Brain pericyte (primary cell): ENCODE data around the gene TAS1R1.
"Not testable (repeated sequence)": the region's sequence is repeated elsewhere in the genome, so short reads cannot be mapped to it uniquely, and the experiment has no call there.

Experiments used
- DNase-seq: peaks from one replicate; pipeline ENCODE4 v3.0.0-alpha.2; 2012; ENCODE audit warnings: low read depth, low spot score

Gene TAS1R1

DNA sequence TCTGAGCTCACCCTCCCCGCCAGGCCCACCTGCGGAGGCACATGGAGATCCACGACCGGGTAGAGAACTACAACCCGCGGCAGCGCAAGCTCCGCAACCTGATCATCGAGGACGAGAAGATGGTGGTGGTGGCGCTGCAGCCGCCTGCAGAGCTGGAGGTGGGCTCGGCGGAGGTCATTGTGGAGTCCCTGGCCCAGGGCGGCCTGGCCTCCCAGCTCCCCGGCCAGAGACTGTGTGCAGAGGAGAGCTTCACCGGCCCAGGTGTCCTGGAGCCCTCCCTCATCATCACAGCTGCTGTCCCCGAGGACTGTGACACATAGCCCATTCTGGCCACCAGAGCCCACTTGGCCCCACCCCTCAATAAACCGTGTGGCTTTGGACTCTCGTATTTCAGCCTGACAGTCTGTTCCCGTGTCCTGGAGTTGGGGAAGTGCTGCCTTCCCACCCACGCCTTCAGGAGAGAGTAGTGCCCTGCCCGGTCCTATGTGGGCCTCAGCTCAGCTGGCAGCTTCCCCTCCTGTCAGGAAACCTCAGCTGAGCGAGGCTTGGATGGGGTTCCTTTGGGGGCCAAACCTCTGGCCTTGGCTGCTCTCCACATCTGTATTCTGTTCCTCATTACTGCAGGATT lies 33.9 kb downstream of the TAS1R1 start:
- DNase-seq = no peak

DNA sequence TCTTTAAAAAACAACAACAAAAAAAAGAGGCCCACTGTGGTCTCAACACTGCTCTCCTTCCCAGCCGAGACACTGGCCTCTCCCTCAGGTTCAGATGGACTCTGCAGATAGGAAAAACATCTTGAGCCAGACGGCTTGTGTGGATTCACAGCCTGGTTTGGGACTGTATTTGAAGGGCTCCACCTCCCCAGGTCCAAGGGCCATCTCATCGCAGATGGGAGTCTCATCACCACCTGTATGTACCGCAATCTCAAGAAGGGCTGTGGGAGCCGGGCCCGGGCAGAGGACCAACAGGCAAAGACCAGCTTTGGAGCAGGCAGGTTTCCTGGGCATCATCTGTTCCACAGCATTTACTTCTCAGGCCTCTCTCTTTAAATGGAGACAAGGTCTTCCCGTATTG lies 34.9 kb downstream of the TAS1R1 start:
- no peak for DNase-seq

DNA sequence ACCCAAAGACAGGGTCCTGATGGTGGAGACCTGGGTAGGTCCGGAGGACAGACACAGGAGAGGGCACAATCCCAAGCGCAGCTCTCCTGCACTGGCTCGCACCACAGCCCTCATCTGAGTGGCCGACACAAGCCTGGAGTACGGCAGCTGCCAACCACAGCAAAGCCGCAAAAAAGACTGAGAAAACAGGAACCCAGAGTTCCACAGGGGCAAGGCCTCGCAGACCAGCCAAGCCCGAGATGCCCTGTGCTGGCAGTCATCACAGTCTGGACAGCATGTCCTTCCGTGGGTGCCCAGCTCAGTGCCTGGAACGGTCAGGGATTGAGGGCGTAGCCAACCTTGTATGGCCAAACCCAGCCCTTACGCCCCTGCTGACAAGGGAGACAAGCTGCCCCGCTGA lies 36.1 kb downstream of the TAS1R1 start:
- no peak for DNase-seq

DNA sequence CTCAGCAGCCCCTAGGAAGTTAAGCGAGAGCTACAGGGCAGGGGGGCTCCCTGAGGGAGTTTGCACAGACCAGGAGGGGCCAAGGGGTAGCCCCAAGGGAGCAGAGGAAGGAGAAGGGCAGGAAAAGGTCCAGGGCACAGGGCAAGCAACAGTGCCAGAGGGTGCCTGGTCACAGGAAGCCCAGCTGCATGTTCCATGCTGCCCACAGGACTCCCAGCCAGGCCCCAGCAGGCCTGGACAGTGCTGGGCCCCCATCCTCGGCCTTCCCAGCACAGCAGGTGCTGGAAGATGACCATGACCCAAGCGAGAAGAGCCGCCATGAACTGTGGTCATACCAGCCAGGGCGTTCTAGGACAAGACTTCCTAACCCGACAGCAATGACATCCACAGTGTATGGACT lies 36.5 kb downstream of the TAS1R1 start:
- DNase-seq = no peak

DNA sequence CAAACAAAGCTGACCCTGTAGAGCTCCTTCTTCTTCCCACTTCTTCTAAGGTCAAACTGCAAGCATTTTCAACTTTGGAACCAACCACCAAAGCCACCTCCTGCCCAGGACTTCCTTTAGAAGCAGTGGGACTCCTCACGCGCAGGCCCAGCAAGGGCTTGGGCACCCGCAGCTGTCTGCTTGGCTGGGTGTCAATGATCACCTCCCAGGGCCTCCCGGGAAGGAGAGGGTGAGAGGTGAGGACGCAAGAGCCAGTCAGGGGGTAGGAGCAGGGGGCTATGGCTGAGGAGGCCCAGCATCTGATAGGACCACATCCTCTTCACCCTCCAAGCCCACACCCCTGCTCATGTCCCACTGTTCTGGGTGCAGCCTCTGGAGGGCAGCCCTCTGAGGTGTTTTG lies 37.3 kb downstream of the TAS1R1 start:
- DNase-seq = no peak

DNA sequence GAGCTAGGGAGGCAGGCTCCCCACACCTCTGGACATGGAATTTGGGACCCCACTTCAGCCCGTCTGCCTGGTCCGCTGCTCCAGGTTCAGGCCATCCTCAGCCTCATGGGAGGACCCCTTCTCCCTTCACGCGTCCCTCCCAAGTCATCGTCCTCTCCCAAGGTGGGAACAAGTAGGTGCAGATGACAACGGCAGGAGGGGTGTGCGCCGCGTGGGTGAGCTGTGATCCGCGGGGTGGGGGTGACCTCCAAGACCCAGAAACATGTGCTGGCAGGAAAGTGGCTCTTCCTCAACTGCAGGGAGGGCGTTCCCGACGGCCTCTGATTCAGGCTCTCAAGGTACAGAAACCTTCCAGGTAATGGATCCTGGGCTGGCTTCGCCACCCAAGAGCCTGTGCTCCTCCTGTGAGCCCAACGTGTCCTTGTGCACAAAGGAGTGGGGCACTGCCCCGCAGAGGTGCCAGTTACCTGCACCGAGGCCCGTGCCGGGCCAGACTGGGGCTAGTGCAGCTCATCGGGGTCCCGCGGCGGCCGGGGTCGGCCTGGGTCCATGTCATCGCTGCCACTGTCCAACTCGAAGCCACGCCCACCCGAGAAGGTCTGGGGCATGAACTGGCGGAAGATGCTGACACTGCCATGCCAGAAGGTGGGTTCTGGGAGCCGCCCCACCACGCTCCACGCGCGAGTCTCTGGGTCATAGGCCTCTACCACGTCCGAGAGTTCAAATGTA lies 37.9 kb downstream of the TAS1R1 start:
- DNase-seq = no peak

DNA sequence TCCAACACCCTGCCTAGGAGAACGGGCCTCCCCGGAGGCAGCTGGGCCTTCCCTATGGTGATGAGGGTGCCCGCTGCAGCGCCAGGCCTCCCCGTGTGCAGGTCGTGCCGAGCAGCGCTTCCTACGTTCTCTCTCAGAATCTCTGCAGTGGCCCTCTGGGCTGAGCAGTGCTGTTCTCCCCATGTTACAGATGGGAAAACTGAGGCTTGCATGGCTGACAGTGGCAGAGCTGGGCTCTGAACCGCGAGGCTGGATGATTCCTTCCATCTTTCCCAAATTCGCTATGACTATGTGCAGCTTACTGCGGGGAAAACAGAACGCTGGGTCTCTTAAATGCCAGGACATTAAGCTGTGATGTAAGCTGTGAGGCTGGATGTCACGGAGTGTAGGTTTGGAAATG lies 38.7 kb downstream of the TAS1R1 start:
- DNase-seq = no peak

DNA sequence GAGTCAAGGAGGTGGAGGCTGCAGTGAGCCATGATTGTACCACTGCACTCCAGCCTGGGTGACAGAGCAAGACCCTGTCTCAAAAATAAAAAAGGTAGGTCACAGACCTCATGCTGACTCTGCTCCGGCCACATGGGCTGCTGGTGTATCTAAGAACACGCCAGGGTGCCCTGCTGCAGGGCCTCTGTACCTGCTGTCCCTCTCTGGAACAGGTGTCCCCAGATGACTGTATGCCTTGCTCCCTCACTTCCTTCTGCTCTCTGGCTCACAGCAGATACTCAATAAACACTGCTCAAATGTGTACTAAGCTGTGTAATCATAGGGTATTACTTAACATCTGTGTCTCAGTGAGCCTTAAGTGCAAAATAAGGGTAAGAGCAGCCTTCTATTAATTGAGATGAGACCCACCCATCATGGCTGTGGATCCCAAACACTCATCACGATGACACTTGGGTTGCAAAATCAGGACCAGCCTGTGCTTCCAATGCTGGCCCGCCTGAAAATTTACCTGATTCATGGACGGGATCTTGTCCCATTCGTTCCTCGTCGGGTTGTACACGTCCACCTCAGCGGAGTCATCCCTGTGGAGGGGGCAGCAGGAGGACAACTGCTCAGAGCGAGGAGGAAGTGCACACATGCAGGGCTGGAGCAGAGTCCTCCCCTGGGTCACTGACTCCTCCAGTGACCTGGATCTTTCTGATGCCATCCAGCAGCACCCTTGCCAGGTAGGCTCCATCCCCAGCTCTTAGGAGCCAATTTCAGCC lies 40.1 kb downstream of the TAS1R1 start:
- no peak for DNase-seq

DNA sequence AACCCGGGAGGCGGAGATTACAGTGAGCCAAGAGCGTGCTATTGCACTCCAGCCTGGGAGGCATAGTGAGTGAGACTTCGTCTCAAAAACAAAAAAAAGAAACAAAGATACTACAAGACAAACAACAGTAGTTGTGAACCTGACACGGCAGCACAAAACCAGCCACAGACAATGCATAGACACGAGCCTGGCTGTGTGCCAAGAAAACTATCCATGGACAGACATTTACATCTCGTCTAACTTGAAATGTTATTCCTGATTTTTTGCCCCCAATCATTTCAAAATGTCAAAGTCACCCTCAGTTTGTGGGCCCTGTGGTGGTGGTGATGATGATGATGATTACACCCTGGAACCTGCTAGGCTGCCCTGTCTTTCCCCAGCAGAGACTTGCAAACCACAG lies 41.2 kb downstream of the TAS1R1 start:
- DNase-seq = no peak

DNA sequence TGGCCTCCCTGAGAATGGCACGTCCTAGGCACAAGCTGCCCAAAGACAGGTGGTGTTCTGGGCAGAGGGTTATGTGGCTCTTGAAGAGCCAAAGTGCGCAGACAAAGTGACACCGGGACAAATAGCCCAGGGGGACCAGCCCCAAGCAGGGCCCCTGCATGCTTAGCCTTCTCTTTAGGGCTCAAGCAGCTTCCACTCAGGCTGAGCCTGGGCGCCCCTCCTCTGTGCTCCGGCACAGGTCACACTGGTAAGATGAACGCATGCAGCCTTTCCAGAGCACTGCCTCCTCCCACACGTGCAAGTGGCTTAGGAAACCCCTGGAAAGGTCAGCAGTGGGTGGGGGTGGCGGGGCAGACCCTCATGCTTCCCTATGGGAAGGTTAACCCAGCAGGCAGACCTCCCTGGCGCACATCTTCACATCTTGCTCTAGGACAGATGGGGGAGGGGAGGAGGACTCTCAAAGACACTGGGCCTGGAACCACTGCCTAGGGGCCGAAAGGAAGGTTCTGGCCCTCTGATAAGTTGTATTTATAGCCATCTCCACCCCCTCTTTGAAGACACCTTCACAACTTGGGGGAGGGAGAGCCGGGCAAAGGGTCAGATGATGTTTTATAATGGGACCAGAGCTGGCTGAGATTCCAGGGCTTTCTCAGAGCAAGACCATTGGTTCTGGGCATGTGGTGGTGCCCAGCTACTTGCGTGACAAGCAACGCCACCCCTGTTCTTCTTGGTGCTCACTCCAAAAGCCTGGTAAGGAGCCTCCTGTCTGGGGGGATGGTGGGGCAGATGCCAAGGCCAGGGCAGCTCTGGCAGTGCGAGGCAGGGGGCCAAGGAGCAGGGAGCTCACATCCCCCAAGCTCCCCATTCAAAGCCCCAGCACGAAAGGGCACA lies 42.0 kb downstream of the TAS1R1 start:
- no peak for DNase-seq

DNA sequence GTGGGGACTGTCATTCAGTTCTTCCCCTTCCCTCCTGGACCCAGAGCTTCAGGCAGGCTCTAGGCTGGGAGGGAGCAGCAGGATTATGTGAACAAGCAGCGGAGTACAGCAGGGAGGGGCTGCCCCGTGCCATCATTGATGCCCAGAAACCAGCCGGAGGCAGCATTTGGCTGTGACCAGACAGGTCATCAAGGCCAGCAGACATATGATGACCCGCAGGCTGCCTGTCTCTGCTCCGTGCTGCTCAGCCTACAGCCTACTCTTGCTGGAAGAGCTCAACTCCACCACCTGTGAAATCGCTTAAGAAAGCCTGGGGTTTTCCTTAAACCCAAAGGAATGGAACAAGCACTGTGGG lies 42.6 kb downstream of the TAS1R1 start:
- DNase-seq = no peak

DNA sequence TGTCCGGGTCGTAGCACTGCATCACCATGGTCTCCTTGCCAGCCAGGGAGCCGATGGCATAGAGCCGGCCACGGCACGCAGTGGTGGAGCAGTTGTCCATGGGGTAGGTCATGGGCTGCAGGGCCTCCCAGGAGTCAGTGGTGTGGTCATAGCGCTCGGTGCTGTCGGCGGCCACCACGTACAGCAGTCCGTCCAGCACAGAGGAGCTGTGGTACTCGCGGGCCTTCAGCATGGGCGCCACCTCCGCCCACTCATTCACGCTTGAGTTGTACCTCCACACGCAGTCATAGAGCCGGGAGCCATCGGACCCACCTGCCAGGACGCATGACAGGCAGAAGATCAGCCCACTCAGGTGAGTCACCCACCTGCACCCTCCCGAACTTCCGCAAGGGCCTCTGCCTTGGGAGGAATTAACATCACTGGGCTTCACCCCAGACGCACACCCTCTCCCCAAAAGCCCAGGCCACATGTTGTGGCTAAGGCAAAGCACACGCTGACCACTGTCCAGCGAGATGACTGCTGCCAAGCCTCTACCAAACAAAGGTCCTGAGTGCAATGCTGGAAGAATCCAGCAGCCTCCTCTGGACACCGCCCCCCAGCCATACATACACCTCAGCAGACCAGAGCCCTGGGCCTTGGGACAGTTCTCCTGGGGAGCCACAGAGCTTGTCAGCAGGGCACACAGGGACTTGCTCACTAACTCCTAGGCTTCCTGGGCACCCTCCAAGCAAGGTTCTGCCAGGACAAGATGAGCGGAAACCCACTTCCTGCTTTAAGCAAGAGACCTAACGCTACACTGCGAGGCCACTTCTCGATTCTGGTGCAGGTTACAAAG lies 44.3 kb downstream of the TAS1R1 start:
- no peak for DNase-seq

DNA sequence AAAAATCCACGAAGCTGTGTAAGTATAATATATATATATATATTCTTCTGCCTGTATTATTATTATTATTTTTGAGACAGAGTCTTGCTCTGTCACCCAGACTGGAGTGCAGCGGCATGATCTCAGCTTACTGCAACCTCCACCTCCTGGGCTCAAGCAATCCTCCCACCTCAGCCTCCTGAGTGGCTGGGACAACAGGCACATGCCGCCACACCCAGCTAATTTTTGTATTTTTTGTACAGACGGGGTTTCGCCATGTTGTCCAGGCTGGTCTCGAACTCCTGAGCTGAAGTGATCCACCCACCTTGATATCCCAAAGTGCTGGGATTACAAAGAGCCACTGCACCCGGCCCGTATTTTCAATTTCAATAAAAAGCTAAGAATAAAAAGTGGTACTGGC lies 44.9 kb downstream of the TAS1R1 start:
- DNase-seq = not testable (repeated sequence)

DNA sequence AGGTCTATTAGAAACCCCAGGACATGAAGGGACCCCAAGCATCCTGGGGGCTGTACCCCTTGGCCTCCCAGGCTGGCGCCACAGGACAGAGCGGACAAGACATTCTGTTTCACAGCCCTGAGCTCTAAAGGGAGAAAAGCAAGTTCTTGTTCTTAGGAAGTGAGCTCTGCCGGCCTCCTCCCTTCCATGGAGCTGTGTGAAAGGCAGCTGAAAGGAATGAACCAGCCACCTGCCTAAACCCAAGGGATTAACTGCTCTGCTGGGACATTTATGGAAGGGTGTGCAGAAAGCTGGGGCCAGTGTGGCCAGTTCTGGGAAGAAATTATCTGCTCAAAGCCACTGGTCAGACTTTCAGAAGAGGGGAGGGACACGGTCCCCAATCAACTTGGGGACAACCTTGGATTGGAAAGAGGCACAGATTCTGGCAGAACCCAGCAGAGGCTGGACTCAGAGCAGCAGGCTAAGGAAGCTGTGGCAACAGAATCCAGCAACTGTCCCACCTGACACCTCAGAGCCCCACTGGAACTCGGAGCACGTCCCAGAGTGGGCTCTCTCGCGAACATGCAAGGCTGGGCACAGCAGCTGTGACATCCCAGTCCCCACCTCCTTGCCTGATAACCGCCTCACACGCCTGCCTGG lies 45.4 kb downstream of the TAS1R1 start:
- no peak for DNase-seq

DNA sequence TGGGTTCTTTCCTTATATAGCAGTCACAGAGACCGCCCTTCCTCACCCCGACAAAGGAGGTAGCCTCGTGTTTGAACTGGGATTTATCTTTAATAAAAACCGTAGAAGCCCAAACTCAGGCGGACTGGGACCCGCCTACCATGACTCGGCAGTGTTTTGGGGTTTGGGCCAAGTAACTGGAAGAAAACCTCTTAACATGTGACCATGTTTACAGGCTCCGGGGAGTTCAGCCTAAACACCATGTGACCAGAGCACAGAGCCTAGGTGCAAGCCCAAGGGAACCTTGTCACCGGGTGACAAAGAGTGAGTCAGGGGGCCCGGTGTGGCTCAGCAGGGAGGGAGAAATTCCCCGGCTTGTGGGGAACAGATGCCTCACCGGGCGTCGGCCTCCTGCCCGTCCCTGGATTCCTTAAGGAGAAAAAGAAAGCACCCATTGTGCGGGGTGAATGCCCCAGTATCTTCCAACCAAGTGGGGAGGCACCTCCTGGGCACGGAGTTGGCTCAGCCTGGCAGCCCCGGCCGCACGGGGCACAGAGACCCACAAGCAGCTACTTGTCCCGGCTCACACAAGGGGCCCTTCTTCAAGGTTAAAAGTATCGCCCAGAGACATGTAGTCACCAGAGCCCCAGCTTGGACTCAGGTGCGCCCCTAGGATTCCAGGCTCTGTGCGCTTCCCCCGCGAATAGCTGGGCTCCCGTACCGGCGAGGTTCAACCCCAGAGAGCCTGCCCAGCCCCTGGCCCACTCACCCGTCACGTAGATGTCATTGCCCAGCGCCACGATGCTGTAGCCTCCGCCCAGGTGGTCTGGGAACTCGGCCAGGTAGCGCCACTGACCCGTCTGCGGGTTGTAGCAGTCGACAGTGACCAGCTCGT lies 46.2 kb downstream of the TAS1R1 start:
- DNase-seq = no peak

DNA sequence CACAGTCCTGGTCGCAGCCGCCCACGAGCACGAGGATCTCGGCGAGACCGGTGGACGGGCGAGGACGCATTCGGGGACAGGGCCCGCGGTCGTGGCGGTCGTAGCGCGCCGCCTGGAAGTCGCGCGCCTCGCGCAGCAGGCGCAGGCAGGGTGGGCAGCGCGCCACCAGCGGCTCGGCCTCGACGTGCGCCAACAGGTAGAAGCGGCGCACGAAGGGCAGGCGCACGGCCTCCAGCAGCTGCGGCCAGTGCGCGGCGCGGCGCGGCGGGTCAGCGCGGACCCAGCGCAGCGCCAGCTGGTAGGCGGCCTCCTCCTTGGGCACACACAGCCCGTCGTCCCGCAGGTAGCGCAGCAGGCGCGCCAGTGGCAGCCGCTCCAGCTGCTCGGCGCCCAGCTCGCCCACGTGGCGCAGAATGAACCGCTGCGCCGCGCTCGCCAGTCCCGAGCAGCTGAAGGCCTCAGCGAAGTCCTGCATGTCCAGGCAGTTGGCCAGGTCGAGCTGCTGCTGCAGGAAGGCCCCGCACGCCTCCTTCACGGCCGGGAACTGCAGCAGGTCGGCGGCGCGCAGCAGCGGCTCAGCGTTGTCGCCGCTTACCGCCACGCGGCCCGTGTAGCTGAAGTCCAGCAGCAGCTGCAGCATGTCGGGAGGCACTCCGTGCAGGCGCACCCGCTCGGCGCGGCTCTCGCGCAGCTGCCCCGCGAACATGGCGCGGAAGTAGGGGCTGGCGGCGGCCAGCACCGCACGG lies 47.0 kb downstream of the TAS1R1 start:
- no peak for DNase-seq

DNA sequence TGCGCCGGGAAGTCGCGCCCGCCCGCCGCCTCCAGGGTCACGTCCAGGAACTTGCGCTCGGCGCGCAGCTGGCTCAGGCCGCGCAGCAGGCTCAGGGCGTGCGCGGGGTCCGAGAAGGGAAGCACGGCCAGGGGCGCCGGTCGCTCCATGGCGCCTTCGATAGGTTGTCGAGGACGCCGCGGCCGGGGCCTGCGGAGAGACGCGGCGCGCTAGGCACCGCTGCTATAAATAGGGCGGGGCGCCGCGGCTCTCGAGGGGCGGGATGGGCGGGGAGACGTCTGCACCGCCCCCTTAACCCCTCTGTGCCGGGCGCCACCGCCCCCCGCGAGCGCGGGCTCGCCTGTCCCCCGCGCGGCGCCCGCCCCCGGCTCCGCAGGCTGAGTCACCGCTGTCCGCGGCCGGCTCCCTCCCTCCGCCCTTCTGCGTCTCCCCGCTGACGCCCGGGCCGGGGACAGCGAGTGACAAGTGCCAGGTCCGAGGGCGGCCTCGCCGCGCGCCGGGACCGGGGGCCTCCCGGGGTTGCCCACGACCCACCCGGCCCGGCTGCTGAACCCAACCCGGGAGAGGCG lies 47.6 kb downstream of the TAS1R1 start, which contains the start of gene KLHL21:
Gene KLHL21 (minus strand): TSS at position 201 of the 569 bp plus-strand sequence. CDS start 52 bp downstream, at position 149.
- DNase-seq = no peak

DNA sequence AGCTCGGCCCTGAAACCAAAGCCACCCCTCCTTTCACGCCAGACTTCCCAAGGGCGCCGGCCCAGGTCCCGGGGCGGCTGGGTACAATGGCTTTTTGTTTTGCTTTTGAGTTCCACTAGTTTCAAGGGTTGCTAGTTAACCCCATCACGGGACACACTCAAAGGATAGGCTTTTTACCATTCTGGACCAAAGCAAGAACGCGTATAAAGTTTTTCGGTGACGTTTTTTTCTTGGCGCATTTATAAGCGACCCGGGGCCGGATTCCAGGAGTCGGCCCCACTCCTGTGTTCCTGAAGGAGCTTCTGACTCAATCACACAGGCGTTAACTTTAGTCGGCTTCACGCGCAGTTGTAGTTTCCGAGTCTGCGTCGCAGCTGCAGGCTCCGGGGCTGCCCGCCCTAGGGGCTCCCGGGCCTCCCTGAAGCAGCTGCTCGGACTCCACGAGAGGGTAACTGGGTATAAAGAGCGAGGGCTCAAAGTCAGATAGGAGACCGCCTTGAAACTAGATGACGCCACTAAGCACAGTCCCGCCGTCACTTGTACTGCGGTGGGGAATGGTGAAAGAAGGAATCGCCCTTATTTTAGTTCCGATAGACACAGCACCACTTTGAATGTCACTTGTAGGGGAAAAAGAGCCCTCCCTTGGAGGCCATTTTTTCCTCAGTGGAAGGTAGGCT lies 48.3 kb downstream of the TAS1R1 start:
- DNase-seq = no peak
